GM12878 (cell line): ENCODE measurements around the gene SLC25A51. TPM values are rescaled to one million over a fixed set of nuclear protein-coding genes. Genes with fewer than 3 reads are reported as not detected.

ENCODE experiments used
- BCL3 ChIP-seq: IDR thresholded peaks from 2 replicates; pipeline ENCODE4 v1.6.1; 2011; ENCODE audit warnings: borderline replicate concordance, low read depth, mild to moderate bottlenecking, moderate library complexity, low read length; ENCODE audit not compliant: insufficient read depth, poor library complexity, severe bottlenecking
- BRCA1 ChIP-seq: IDR thresholded peaks from 2 replicates; pipeline ENCODE4 v1.6.1; 2011; ENCODE audit warnings: low read depth, low read length, improper control_type of control experiment
- CEBPB ChIP-seq, 2 experiments: fragments of 150-350 bp in 1 of 2; IDR thresholded peaks; 2 replicates each; pipeline ENCODE4 v1.6.1; 2012 to 2014; ENCODE audit warnings: low read depth in 2 of 2, low read length in 2 of 2, borderline replicate concordance in 1 of 2, inconsistent platforms in 1 of 2
- E4F1 ChIP-seq: fragments of 450-650 bp; IDR thresholded peaks from 2 replicates; pipeline ENCODE4 v1.6.1; 2018; ENCODE audit warnings: borderline replicate concordance, mild to moderate bottlenecking; ENCODE audit not compliant: partially characterized antibody
- JUNB ChIP-seq: IDR thresholded peaks from 2 replicates; pipeline ENCODE4 v1.6.1; 2016; ENCODE audit warnings: antibody characterized with exemption, mild to moderate bottlenecking
- NFYB ChIP-seq: IDR thresholded peaks from 2 replicates; pipeline ENCODE4 v1.6.1; 2011; ENCODE audit warnings: low read depth, mild to moderate bottlenecking, low read length, improper control_type of control experiment, moderate library complexity; ENCODE audit not compliant: insufficient read depth
- NKRF ChIP-seq: fragments of 450-650 bp; conservative IDR thresholded peaks from 2 replicates; pipeline ENCODE4 v1.6.1; 2017; ENCODE audit warnings: mild to moderate bottlenecking, moderate library complexity
- NR2C1 ChIP-seq: fragments of 450-650 bp; IDR thresholded peaks from 2 replicates; pipeline ENCODE4 v1.6.1; 2017; ENCODE audit warnings: antibody characterized with exemption, mild to moderate bottlenecking, moderate library complexity
- RB1 ChIP-seq: fragments of 450-650 bp; formaldehyde crosslinking; IDR thresholded peaks from 2 replicates; pipeline ENCODE4 v1.6.1; 2017; ENCODE audit warnings: mild to moderate bottlenecking, borderline replicate concordance
- SKIL ChIP-seq: fragments of 450-650 bp; IDR thresholded peaks from 2 replicates; pipeline ENCODE4 v1.6.1; 2017; ENCODE audit warnings: mild to moderate bottlenecking, low read depth, inconsistent platforms; ENCODE audit not compliant: poor library complexity, severe bottlenecking
- SP1 ChIP-seq: IDR thresholded peaks from one replicate; pipeline ENCODE4 v1.6.1; 2011; ENCODE audit warnings: low read depth, low read length
- SRF ChIP-seq, 2 experiments: IDR thresholded peaks; 2 replicates each; pipeline ENCODE4 v1.6.1; 2011; ENCODE audit warnings: low read depth in 2 of 2, low read length in 2 of 2, mild to moderate bottlenecking in 1 of 2, moderate library complexity in 1 of 2
- SUPT20H ChIP-seq: IDR thresholded peaks from 2 replicates; pipeline ENCODE4 v1.6.1; 2011; ENCODE audit warnings: low read depth, mild to moderate bottlenecking, low read length, moderate library complexity, borderline replicate concordance; ENCODE audit not compliant: control insufficient read depth
- TARDBP ChIP-seq: IDR thresholded peaks from 2 replicates; pipeline ENCODE4 v1.6.1; 2016; ENCODE audit warnings: borderline replicate concordance
- YBX1 ChIP-seq: fragments of 450-650 bp; IDR thresholded peaks from 2 replicates; pipeline ENCODE4 v1.6.1; 2016; ENCODE audit warnings: antibody characterized with exemption
- ZBTB11 ChIP-seq: fragments of 450-650 bp; formaldehyde crosslinking; IDR thresholded peaks from 2 replicates; pipeline ENCODE4 v1.5.0; 2022; ENCODE audit warnings: mild to moderate bottlenecking, missing genetic modification characterization
- polyA plus RNA-seq, 11 experiments: library from polyadenylated mRNA; depleted of rRNA in 4 of 11; unstranded in 6 of 11; stranded (reverse) in 5 of 11; fragments of >200 nt; fragmentation: Nextera tagmentation in 4 of 11; fragmentation: Illumina TruSeq in 1 of 11; extraction: Ambion mirVana in 4 of 11; extraction: Trizol in 1 of 11; gene quantifications; 1 replicate in 1 of 11; 2 replicates in 10 of 11; pipeline versions ENCODE4 v1.2.1 to v1.2.3, GENCODE V29; 2011 to 2016; ENCODE audit warnings: inconsistent platforms in 2 of 11, missing spikeins in 2 of 11, low read depth in 1 of 11
- total RNA-seq, 4 experiments: library from RNA; depleted of rRNA in 3 of 4; stranded (reverse); fragments of >200 nt in 3 of 4; fragmentation: Illumina TruSeq in 1 of 4; extraction: Trizol in 1 of 4; gene quantifications; 2 replicates each; pipeline versions ENCODE4 v1.2.1 to v1.2.3, GENCODE V29; 2013 to 2021

Gene SLC25A51
- total and polyA plus RNA-seq, 10 of the 15 experiments (the other 5 are each of a cell fraction or from before 2014, with no cell fraction given): 3.8 to 29.3 (median 13.2) TPM

GRCh38 chr9:37903647-37904444 lies at the start of gene SLC25A51 (continued):
- TF ChIP-seq ZBTB11 (CRISPR knock-in tag) (no peak), NFYB (peak; percentile 24; the same call in 1 of the 2 replicates), SKIL (no peak), RB1 (peak; percentile 81; the same call in 1 of the 2 replicates), SUPT20H (no peak), SP1 (peak; percentile 61), BCL3 (peak; percentile 31), NR2C1 (peak; percentile 80), NKRF (peak; percentile 88), YBX1 (no peak), JUNB (no peak), CEBPB (IDR thresholded peaks at IDR 0.05; ENCODE audit: borderline replicate concordance in 1 of 2, low read depth in 2 of 2, low read length in 2 of 2) (no peak), E4F1 (peak; percentile 16), BRCA1 (no peak), TARDBP (peak; percentile 48; the same call in 1 of the 2 replicates), SRF (IDR thresholded peaks at IDR 0.05; ENCODE audit: low read depth in 2 of 2, low read length in 2 of 2) (no peak)
